CD1c-positive myeloid dendritic cell (primary cell): Measurements from ENCODE around the gene AK9.
"Not testable (repeated sequence)": the region's sequence is repeated elsewhere in the genome, so short reads cannot be mapped to it uniquely, and the experiment has no call there.

Experiments used
- DNase-seq: peaks from one replicate; pipeline ENCODE4 v3.0.0-alpha.2; 2016; ENCODE audit errors: extremely low spot score

The AK9 gene

DNA sequence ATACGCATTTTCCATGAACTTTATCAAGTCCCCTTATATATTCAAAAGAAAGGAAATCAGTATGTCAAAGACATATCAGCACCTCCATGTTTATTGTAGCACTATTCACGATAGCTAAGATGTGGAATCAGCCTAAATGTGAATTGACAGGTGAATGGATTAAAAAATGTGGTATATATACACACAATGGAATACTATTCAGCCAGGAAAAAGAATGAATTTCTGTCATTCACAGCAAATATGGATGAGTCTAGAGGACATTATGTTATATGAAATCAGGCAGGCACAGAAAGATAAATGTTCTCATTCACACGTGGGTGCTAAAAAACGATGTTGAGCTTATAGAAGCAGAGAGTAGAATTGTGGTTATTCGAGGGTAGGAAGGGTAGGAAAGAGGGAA lies 5.4 kb upstream of the AK9 start:
- no peak for DNase-seq

DNA sequence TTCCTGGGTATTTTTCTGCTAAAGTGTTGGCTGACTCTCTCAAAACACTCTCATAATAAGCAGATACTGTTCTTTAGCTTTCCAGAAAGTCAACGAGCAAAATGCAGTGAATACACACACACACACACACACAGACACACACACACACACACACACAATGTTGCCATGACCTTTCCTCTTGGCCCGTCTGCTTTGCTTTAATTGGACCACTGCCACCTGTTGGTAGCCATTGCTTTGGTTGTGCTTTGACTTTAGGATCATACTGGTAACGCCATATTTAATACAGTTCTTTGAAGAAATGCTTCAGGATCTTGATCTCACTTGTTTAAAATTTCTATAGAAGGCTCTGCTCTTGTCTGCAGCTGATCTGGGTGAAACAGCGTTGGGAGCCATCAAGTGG lies 4.5 kb upstream of the AK9 start:
- no peak for DNase-seq

DNA sequence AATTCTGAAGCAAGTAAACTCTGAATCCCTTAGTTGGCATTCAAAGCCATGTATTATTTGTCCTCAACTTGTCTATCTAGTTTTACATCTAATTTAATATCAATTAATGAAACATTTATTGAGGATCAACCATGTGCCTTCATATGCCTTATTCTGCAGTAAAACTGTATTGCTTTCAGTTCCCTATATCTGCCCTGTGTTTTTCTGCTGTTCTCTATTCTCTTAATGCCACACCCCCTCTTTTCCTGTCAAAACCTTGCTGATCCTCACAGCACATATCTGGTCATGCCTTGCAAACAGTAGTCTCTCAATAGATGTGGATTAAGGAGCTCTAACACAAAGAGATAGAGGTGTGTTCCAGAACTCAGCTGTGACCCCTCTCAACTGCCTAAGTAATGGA lies 2.1 kb upstream of the AK9 start:
- peak; percentile 62 for DNase-seq

DNA sequence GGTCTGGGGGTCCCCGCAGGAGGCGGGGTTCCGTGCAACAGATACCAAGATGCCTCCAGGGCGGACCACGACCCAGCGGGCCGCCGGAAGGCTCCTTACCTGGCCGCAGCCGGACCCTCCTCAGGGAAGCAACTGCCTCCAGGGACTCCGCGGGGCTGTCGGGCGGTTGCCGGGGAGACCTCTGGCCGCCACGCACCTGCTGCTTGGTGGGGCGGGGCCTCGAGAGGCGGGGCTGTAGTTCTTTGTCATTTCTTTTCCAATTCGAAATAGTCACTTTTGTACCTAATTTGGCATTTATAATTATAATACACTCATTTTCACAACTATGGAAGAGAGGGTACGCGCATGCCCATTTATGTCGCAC lies 647 bp downstream of the AK9 start:
- peak; percentile 46 for DNase-seq

DNA sequence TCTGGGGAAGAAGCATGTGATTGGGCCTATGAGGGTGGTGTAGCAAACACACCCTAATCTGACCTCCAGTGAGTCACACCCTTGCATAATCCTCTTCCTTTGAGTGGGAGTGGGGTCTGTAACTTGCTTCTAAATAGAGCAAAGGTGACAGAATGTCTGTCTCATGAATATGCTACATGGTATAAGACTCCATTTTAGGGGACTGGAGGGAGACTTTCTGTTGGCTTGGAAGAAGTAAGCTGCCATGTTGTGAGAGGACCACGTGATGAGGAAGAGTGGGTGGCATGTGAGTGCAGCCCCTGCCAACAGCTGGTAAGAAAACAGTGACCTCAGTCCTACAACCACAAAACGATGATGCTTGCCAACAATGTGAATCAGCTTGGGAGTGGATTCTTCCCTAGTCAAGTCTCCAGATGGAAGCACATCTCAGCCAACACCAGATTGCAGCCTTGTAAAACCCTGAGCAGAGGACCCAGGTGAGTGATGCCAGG lies 3.7 kb downstream of the AK9 start:
- DNase-seq, result peak; percentile 85

DNA sequence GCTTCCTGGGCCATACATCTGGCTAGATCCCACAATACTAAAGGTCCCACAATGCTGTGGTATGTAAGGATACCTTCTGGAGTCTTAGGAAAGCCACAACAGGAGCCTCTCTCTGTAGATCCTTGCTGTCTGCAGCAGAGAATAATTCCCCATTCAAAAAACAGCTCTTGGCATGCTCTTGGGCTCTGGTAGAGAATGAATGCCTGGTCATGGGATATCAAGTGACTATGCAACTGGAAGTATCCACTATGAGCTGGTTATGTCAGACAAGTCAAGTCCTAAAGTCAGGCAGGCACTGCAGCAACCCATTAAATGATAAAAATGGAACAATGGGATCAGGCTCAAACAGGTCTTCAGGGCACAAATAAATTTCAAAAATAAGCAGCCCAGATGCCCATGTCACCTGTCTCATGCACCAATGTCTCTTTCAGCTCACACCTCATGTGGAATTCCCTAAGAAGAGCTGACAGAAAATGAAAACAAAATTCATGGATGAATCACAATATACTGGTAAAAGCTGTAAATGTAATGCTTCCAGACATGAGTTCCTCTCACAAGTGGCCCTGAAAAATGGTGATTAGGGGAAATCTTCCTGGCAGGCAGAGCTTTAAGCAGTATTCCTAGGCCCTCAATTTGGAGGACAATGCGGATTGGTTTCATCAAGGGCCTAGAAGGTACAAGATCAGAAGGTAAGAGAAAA lies 4.3 kb downstream of the AK9 start:
- no peak for DNase-seq

DNA sequence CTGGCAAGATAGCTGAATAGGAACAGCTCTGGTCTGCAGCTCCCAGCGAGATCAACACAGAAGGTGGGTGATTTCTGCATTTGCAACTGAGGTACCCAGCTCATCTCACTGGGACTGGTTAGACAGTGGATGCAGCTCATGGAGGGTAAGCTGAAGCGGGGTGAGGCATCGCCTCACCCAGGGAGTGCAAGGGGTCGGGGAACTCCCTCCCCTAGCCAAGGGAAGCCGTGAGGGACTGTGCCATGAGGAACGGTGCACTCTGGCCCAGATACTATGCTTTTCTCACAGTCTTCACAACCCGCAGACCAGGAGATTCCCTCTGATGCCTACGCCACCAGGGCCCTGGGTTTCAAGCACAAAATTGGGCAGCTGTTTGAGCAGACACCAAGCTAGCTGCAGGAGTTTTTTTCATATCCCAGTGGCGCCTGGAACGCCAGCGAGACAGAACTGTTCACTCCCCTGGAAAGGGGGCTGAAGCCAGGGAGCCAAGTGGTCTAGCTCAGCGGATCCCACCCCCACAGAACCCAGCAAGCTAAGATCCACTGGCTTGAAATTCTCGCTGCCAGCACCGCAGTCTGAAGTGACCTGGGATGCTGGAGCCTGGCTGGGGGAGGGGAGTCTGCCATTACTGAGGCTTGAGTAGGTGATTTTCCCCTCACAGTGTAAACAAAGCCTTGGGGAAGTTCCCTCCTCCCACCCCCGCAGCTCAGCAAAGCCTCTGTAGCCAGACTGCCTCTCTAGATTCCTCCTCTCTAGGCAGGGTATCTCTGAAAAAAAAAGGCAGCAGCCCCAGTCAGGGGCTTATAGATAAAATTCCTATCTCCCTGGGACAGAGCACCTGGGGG lies 12.1 kb downstream of the AK9 start:
- DNase-seq, result not testable (repeated sequence)

DNA sequence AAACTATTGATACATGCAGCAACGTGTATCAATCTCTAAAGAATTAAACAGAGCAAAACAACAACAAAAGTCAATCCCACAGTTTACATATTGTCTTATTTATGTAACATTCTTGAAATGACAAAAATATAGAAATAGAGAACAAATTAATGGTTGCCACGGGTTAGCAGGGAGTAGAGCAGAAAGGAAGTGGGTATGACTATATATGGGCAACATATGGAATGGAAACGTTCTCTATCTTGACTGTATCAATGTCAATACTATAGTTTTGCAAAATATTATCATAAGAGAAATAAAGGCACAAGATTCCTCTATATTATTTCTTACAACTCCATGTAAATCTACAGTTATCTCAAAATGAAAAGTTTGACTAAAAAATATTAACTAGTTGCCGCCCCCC lies 12.8 kb downstream of the AK9 start:
- no peak for DNase-seq

DNA sequence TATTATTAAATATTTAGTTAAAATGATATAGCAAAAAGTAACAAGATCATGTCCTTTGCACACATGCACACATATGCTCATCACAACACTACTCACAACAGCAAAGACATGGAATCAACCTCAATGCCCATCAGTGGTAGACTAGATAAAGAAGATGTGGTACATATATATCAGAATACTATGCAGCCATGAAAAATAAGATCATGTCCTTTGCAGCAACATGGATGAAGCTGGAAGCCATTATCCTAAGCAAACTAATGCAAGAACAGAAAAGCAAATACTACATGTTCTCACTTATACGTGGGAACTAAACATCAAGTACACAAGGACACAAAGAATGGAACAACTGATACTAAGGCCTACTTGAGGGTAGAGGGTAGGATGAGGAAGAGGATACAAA lies 14.3 kb downstream of the AK9 start:
- no peak for DNase-seq

DNA sequence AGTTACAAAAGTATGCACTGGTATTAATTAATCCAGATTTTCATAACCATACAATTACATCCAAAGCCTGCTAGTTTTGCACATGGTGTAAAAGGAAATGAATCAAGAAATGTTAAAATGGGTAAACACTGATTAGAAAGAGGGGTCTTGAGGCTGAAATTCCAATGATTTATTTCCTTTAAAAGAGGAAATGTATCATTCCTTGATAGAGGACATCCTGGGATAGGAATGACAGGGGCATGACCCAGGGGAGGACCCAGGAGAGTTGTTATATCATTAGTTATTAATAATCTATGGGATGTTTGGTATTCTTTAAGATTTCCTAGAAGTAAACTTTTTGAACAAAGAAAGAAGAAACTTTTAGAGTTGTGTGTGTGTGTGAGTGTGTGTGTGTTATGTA lies 18.2 kb downstream of the AK9 start:
- no peak for DNase-seq

DNA sequence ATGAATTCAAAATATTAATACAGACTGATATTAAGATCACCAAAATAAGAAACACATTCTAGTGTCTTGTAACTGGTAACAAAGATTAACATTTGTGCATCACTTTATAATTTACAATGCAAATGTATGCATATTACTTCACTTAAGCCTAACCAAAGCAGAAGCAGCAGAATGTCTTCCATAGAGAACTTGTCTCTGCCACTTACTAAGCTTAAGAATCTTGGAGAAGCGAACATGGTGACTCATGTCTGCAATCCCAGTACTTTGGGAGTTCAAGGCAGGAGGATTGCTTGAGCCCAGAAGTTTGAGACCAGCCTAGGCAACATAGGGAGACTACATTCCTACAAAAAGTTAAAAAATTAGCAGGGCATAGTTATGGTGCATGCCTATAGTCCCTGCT lies 18.8 kb downstream of the AK9 start:
- DNase-seq, result no peak

DNA sequence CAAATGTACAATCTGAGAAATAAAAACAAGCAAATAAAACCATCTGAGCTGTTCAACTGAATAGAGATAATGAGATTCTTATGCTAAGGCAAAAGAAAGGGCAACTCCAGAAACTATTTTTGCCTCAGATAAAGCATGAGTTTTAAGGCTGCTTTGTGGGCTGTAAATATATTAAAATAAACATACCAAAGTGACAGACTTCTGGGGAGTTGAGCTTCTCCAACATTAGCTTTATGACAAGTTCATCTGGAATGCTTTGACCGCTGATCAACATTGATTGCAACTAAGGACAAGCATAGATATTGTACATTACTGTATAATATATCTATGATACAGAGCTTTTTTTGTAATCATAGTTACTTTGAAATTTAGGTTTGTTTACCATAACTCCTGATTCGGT lies 19.3 kb downstream of the AK9 start:
- no peak for DNase-seq

DNA sequence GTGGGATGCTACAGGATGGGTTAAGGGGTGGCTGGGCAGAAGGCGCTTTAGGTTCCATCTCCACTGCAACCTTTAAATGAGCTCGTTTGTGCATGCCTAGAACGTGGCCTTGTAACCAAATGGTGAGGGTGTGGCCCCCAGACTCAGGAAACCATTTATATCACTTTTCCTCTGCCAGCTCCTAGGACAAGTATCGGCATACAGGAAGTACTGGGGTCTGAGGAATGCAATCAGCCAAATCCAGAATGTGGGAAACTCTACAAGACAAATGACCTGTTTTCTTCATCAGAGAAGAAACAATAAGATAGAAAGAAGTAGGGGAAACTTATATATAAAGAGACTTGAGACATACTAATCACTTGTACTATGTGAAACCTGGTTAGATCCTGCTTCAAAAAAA lies 21.2 kb downstream of the AK9 start:
- DNase-seq, result no peak

DNA sequence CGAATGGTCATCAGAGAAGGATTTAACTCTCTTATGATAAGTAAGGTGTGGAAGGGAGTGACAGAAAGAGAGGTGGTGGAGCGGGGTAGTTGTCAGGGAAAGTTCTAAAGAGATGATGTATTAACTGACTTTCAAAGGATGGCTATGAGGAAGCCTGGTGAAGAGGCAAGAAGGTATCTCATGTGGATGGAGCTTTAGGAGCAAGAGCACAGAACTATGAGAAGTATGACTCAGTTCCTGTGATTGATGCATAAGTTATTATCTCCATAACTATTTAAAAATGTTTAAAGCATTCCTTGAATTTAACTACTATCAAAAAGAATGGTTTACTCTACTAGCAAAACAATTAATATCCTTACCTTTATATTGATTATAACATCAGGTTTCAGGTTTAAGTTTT lies 28.8 kb downstream of the AK9 start:
- no peak for DNase-seq

DNA sequence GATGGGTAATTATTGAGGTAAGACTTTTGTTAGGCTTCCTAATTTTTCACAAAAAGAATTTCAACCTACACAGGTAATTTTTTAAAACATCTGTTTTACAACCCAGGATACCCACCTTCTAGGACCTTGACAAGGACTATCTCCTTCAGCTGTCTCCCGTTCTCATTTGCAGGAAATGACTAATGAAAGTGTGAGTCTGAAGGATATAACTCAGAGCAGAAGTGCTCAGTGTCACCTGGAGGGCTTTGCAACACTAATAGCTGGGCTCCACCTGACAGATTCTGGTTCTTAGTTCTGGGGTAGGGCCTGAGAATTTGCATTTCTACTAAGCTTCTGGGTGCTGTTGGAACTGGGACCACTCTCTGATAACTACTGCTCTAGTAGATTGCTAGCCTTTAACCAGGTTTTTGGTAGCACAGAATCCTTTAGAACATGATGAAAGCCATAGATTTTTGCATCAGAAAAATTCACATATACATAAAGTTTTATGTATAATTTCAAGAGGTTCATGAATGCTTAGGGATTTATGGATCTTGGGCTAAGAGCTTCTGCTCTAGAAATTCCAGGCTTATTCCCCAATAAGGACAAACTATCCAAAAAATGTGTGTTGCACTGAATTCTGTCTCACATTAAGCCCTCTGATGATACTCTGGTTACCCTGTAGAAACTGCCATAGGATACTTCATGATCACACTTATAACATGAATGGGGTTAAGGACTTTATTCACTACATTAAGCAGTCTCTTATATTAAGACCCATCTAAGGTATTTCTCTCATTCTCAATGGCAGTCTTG lies 30.3 kb downstream of the AK9 start:
- DNase-seq, result no peak

DNA sequence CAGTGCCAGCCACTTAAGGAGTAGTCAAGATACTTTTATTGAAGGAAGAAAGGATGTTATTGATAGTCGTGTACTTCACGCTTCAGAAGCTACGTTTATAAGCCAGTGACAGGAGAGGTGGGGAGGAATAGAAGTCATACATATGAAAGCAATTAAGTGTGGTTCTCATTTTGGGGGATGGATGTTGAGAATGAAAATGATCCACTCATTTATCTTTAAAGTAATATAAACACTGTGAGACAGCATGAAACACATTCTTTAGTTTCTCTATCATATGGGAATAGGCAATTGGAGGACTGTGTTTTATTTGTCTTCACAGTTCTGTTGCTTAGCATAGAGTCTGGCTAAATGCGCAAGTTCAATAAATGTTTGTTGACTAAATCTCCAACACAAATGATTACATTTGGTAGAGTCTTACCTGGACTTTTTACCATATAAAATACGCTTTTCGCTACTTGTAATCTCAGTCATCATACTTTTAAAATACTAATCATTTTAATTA lies 35.2 kb downstream of the AK9 start:
- DNase-seq, result no peak

DNA sequence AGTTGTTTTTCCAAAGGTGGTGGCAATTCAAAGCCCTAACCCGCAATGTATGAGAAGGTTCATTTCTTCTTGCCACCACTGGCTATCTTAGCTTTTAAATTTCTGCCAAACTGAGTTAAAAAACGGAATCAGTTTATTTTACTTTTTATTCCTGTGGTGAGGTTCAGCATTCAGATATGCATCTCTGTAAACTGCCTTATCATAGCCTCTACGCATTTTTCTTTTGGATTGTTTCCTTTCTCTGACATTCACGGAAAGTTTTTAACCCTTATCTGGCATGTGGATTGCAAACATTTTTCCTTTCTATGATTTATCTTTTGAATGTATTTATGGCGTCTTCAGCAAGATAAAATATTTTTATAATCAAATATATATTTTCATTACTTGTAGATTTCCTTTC lies 37.7 kb downstream of the AK9 start:
- no peak for DNase-seq

DNA sequence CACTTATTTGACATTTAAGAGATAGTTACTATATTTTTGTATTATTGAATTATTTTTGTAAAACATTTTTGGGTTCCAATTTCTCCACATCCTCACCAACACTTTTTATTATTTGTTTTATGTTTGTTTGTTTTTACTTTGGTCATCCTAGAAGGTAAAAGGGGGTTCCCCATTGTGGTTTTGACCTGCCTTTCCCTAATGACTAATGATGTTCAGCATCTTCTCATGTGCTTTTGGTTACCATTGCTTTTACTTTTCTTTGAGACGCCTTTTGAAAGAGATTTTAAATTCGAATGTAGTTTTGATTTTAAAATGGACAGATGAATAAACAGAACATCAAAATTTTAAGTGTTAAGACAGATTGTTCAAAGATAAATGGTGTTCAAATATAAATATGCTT lies 46.9 kb downstream of the AK9 start:
- DNase-seq, result no peak

DNA sequence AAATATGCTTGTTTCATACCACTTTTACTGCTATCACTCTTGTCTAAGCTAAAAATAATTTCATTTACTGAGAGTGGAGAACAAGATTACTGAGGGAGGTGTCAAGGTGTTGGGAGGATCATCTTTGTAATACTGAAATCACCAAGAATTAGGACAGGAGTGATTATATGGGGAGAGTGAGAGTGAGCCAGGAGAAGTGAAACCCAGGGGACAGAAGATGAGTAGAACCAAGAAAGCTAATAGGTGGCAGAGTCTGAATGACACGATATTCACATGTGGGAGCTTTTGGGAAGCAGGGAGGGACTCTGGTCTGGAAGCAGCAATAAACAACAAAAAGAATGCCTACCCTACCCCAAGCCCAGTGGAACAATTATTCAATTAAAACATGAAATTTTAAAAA lies 58.6 kb downstream of the AK9 start:
- DNase-seq, result no peak

DNA sequence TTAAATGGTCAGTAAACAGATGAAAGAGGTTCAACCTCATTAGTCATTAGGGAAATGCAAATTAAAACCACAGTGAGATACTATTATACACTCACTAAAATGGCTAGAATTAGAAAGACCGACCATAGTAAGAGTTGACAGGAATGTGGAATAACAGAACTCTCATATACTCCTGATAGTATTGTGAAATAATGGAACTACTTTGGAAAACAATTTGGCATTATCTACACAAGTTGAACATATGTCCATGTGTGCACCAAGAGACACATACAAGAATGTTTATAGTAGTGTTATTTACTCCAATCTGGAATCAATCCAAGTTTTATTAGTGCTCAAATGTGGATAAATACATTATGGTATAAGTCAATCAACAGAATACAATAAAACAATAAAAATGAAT lies 59.6 kb downstream of the AK9 start:
- DNase-seq, result no peak

DNA sequence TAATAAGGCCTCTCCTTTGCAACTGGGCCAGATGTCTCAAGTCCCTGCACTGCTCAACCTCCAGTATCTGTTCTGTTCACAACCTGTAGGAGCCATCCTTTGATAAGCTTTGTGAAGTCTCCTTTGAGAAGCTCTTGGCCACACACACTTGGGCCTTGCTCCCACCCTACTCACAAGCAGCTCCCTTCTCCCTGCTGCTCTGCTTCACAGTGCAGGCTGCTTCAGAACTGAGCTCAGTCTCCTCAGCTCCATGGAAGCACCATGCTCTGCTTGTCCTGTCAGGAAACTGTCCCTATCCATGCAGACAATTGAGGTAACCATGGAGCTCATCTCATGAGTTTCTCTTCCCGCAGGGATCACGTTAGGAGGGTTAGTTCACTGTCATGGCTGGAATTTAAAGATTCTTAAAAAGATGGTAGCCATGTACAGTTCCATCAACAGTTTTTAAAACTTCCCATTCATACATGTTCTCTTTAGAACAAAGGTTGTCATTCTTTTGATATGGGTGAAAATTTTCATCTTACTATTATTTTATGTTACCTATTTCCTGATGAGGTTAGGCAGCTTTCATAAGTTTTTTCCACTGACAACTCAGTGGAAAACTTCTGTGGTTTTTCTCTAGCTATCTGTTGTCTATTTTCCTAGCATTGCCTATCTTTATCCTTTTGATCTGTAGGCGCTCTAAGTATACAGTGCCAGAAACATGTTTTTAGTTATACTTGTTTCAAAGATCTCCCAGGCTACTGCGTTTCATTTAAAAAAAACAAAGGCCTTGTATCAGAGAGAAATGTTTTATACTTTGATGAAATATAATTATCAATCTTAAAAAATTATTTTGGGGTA lies 62.6 kb downstream of the AK9 start:
- DNase-seq, result no peak

DNA sequence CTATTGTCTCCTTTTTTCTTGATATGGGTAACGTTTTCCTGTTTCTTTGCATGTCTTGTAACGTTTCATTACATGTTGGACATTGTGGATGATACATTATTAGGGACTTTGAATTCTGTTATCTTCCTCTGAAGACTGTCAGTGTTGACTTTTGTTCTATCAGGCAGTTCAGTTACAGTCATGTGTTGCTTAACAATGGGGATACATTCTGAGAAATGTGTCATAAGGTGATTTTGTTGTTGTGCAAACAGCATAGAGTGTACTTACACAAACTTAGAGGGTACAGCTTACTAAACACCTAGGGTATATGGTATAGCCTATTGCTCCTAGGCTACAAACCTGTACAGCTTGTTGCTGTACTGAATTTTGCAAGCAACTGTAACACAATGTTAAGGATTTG lies 64.7 kb downstream of the AK9 start:
- no peak for DNase-seq
